ENCODE results near the gene MRPS15.

DNA sequence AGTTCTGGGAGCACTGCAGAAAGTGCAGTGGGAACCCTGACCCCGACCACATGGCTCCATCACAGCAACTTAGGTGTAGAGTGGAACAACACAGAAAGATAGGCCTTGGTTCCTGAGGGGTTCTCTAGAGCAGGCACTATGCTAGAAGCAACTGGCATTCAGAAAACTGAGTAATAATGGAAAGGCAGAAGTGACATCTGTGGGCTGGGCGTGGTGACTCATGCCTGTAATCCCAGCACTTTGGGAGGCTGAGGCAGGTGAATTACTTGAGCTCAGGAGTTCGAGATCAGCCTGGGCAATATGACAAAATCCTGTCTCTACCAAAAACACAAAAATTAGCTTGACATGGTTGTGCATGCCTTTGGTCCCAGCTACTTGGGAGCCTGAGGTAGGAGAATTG lies 5.3 kb downstream of the MRPS15 start:
- no peak for TF ChIP-seq EZH2 (IDR thresholded peaks at IDR 0.05)
- TF ChIP-seq POLR2AphosphoS5 (IDR thresholded peaks at IDR 0.05; ENCODE audit: borderline replicate concordance, low read depth, low read length): no peak
- TF ChIP-seq FOXP2 (optimal IDR thresholded peaks at IDR 0.05; ENCODE audit: control extremely low read depth, extremely low read length, insufficient read depth): no peak

Data from SK-N-MC (cell line).